Stimulated activated effector memory CD8-positive, alpha-beta T cell treated with anti-CD3 and anti-CD28 coated beads, Interleukin-12 subunit alpha, Interleukin-12 subunit beta, amount 100 ng/mL, for 72 hours (primary cell): ENCODE results near the gene FAM131A.

Experiments
- ATAC-seq: fragments of 150-1000 bp; cut with Tn5 transposase; 2 replicates; pipeline ENCODE4 v1.10.0; 2021
- DNase-seq, 2 donors: peaks; one replicate each; pipeline ENCODE4 v3.0.0; 2021 to 2022; ENCODE audit warnings: low spot score in 2 of 2
- H3K27ac Mint-ChIP-seq: one replicate; pipeline ENCODE4 v1.8.0; 2022; ENCODE audit warnings: mild to moderate bottlenecking, mixed read lengths
- H3K36me3 Mint-ChIP-seq: one replicate; pipeline ENCODE4 v1.8.0; 2022; ENCODE audit warnings: mild to moderate bottlenecking, mixed read lengths
- H3K4me1 Mint-ChIP-seq: one replicate; pipeline ENCODE4 v1.8.0; 2022; ENCODE audit warnings: mixed read lengths
- H3K4me3 Mint-ChIP-seq: one replicate; pipeline ENCODE4 v1.8.0; 2022; ENCODE audit warnings: mild to moderate bottlenecking, mixed read lengths
- H3K9me3 Mint-ChIP-seq: one replicate; pipeline ENCODE4 v1.8.0; 2022; ENCODE audit warnings: mixed read lengths

Gene FAM131A

GRCh38 chr3:184368586-184369183 is 31.3 kb downstream of the FAM131A start:
- ATAC-seq, result no peak
- Mint-ChIP-seq H3K36me3 (peaks cover 71% of the 10 kb centered on the region), H3K4me1 (peaks cover 32% of the 10 kb centered on the region), H3K9me3 (no peaks in the 10 kb centered on the region), H3K4me3 (no peak overlapping the region), H3K27ac (peak overlapping the region; percentile 50)
- DNase-seq, result no peak

GRCh38 chr3:184371570-184372018 is 34.2 kb downstream of the FAM131A start:
- DNase-seq (peak in 1 of 2 donors; percentile 65), ATAC-seq (peak; percentile 89)
- Mint-ChIP-seq H3K4me3 (no peak overlapping the region), H3K4me1 (peaks cover 18% of the 10 kb centered on the region), H3K36me3 (peaks cover 42% of the 10 kb centered on the region), H3K9me3 (no peaks in the 10 kb centered on the region), H3K27ac (no peak overlapping the region)

GRCh38 chr3:184372296-184372821 is 35.0 kb downstream of the FAM131A start:
- Mint-ChIP-seq H3K4me3 (no peak overlapping the region), H3K27ac (peak overlapping the region; percentile 51), H3K9me3 (no peaks in the 10 kb centered on the region), H3K4me1 (peaks cover 13% of the 10 kb centered on the region), H3K36me3 (peaks cover 35% of the 10 kb centered on the region)
- no peak for ATAC-seq
- DNase-seq, result no peak

GRCh38 chr3:184372911-184373310 is 35.5 kb downstream of the FAM131A start:
- ATAC-seq (no peak), DNase-seq (no peak)
- Mint-ChIP-seq H3K27ac (no peak overlapping the region), H3K4me1 (peaks cover 11% of the 10 kb centered on the region), H3K36me3 (peaks cover 29% of the 10 kb centered on the region), H3K9me3 (no peaks in the 10 kb centered on the region), H3K4me3 (no peak overlapping the region)

GRCh38 chr3:184373422-184373821 is 36.0 kb downstream of the FAM131A start:
- peaks cover 24% of the 10 kb centered on the region for H3K36me3 Mint-ChIP-seq
- no peak overlapping the region for H3K4me3 Mint-ChIP-seq
- no peak overlapping the region for H3K27ac Mint-ChIP-seq

GRCh38 chr3:184375747-184376461 is 38.5 kb downstream of the FAM131A start:
- Mint-ChIP-seq H3K36me3 (no peaks in the 10 kb centered on the region), H3K9me3 (no peaks in the 10 kb centered on the region), H3K4me3 (no peak overlapping the region), H3K27ac (no peak overlapping the region), H3K4me1 (peaks cover 8% of the 10 kb centered on the region)
- DNase-seq (no peak), ATAC-seq (no peak)

More at GRCh38 chr3:184373422-184373821, 36.0 kb downstream of the FAM131A start:
- Mint-ChIP-seq H3K4me1 (peaks cover 8% of the 10 kb centered on the region), H3K9me3 (no peaks in the 10 kb centered on the region)
- ATAC-seq (no peak), DNase-seq (no peak)

- DNase-seq, result no peak
- Mint-ChIP-seq H3K36me3 (no peaks in the 10 kb centered on the region), H3K9me3 (no peaks in the 10 kb centered on the region), H3K4me3 (no peak overlapping the region), H3K27ac (no peak overlapping the region), H3K4me1 (no peaks in the 10 kb centered on the region)
- ATAC-seq, result no peak
Observed at GRCh38 chr3:184377374-184377773, 40.0 kb downstream of the FAM131A start.

- H3K27ac Mint-ChIP-seq, result peak within 1 kb of the TSS; percentile 38
- DNase-seq (no peak), ATAC-seq (no peak)
Observed at GRCh38 chr3:184377882-184378445, 40.6 kb downstream of the FAM131A start, which contains the start of gene THPO. Gene THPO, minus strand, starts transcription at chr3:184378207. Its CDS starts 1,948 bp downstream, at chr3:184376259.

GRCh38 chr3:184378651-184379357 is 41.4 kb downstream of the FAM131A start:
- no peak for DNase-seq
- H3K9me3 Mint-ChIP-seq, result no peaks in the 10 kb centered on the region
- no peak for ATAC-seq

More at GRCh38 chr3:184377882-184378445, 40.6 kb downstream of the FAM131A start, which contains the start of gene THPO:
- H3K4me1 Mint-ChIP-seq, result no peaks in the 10 kb centered on the region
- H3K4me3 Mint-ChIP-seq, result peak within 1 kb of the TSS; percentile 62
- no peaks in the 10 kb centered on the region for H3K9me3 Mint-ChIP-seq
- no peaks in the 10 kb centered on the region for H3K36me3 Mint-ChIP-seq

GRCh38 chr3:184379358-184380184 is 42.2 kb downstream of the FAM131A start, which contains the start of gene CHRD:
Gene CHRD, plus strand, starts transcription at chr3:184380054. Its CDS starts 265 bp downstream, at chr3:184380319.
- Mint-ChIP-seq H3K36me3 (no peaks in the 10 kb centered on the region), H3K4me1 (no peaks in the 10 kb centered on the region), H3K4me3 (peak within 1 kb of the TSS; percentile 62), H3K9me3 (no peaks in the 10 kb centered on the region), H3K27ac (peak within 1 kb of the TSS; percentile 38)
- DNase-seq (no peak), ATAC-seq (no peak)

More at GRCh38 chr3:184378651-184379357, 41.4 kb downstream of the FAM131A start:
- H3K4me1 Mint-ChIP-seq, result no peaks in the 10 kb centered on the region
- peak overlapping the region; percentile 38 for H3K27ac Mint-ChIP-seq
- H3K36me3 Mint-ChIP-seq, result no peaks in the 10 kb centered on the region
- H3K4me3 Mint-ChIP-seq, result peak overlapping the region; percentile 62

- Mint-ChIP-seq H3K4me3 (peak overlapping the region; percentile 52), H3K4me1 (no peaks in the 10 kb centered on the region), H3K9me3 (no peaks in the 10 kb centered on the region), H3K36me3 (no peaks in the 10 kb centered on the region), H3K27ac (no peak overlapping the region)
- no peak for DNase-seq
- ATAC-seq, result peak; percentile 48
Observed at GRCh38 chr3:184380185-184380626, 42.8 kb downstream of the FAM131A start.

GRCh38 chr3:184380627-184381260 is 43.3 kb downstream of the FAM131A start:
- DNase-seq, result no peak
- Mint-ChIP-seq H3K9me3 (no peaks in the 10 kb centered on the region), H3K27ac (no peak overlapping the region), H3K36me3 (no peaks in the 10 kb centered on the region), H3K4me3 (peak overlapping the region; percentile 52), H3K4me1 (no peaks in the 10 kb centered on the region)
- peak; percentile 44 for ATAC-seq

- peak; percentile 6 for ATAC-seq
Observed at GRCh38 chr3:184381261-184382224, 44.1 kb downstream of the FAM131A start.

More at GRCh38 chr3:184381261-184382224, 44.1 kb downstream of the FAM131A start:
- Mint-ChIP-seq H3K9me3 (no peaks in the 10 kb centered on the region), H3K36me3 (no peaks in the 10 kb centered on the region), H3K4me3 (peak overlapping the region; percentile 52), H3K27ac (no peak overlapping the region), H3K4me1 (no peaks in the 10 kb centered on the region)
- DNase-seq, result peak in 1 of 2 donors; percentile 53
